WTC11 (cell line): ENCODE results near the gene MSI2. TPM values are rescaled to one million over a fixed set of nuclear protein-coding genes. Genes with fewer than 3 reads are reported as not detected.

Source experiments
- ATAC-seq: fragments of 200-7000 bp; cut with Tn5 transposase; 2 replicates; pipeline ENCODE4 v1.10.0; 2021; ENCODE audit warnings: mild to moderate bottlenecking, moderate library complexity
- CTCF ChIA-PET: fragments of 300-600 bp; sonication (Branson Sonifier 250); formaldehyde crosslinking; loops from one replicate; lab custom pipeline; 2021; ENCODE audit warnings: antibody characterized with exemption; lab: Charles Lee
- POLR2A ChIA-PET: fragments of 350-600 bp; sonication (Branson Sonifier 250); formaldehyde crosslinking; loops from one replicate; lab custom pipeline; 2021; ENCODE audit warnings: antibody characterized with exemption; lab: Charles Lee
- DNase-seq: peaks from one replicate; pipeline ENCODE4 v3.0.0; 2021; ENCODE audit warnings: low spot score
- H3K27ac Mint-ChIP-seq: 2 replicates; pipeline ENCODE4 v1.8.0; 2021; ENCODE audit warnings: mixed read lengths
- H3K27me3 Mint-ChIP-seq: 2 replicates; pipeline ENCODE4 v1.8.0; 2021; ENCODE audit warnings: low read depth, mild to moderate bottlenecking, moderate library complexity, mixed read lengths
- H3K36me3 Mint-ChIP-seq: 2 replicates; pipeline ENCODE4 v1.8.0; 2021; ENCODE audit warnings: mixed read lengths
- H3K4me1 Mint-ChIP-seq: 2 replicates; pipeline ENCODE4 v1.8.0; 2022; ENCODE audit warnings: mixed read lengths
- H3K4me3 Mint-ChIP-seq: 2 replicates; pipeline ENCODE4 v1.8.0; 2021; ENCODE audit warnings: mild to moderate bottlenecking, moderate library complexity, mixed read lengths
- H3K9me3 Mint-ChIP-seq: 2 replicates; pipeline ENCODE4 v1.8.0; 2021; ENCODE audit warnings: mixed read lengths
- CDX4 ChIP-seq: fragments of 250-450 bp; sonication (Bioruptor Pico); IDR thresholded peaks from 2 replicates; pipeline ENCODE4 v1.9.0; 2021; ENCODE audit warnings: moderate library complexity, mild to moderate bottlenecking, inconsistent platforms, borderline replicate concordance
- E2F1 ChIP-seq: sonication (generic); formaldehyde crosslinking; IDR thresholded peaks from 2 replicates; pipeline ENCODE4 v1.8.0; 2022; ENCODE audit warnings: mild to moderate bottlenecking, missing genetic modification reagents
- ELF4 ChIP-seq: sonication (generic); formaldehyde crosslinking; IDR thresholded peaks from 2 replicates; pipeline ENCODE4 v1.8.1; 2022; ENCODE audit warnings: low read depth, mild to moderate bottlenecking, moderate library complexity, missing genetic modification reagents
- FOXJ3 ChIP-seq: sonication (generic); formaldehyde crosslinking; IDR thresholded peaks from 2 replicates; pipeline ENCODE4 v1.9.0; 2021; ENCODE audit warnings: missing genetic modification reagents, mild to moderate bottlenecking, borderline replicate concordance
- GTF2I ChIP-seq: fragments of 250-450 bp; sonication (Bioruptor Pico); conservative IDR thresholded peaks from 2 replicates; pipeline ENCODE4 v1.4.0; 2021; ENCODE audit warnings: mild to moderate bottlenecking
- HMGA2 ChIP-seq: fragments of 250-450 bp; sonication (Bioruptor Pico); IDR thresholded peaks from 2 replicates; pipeline ENCODE4 v1.4.0; 2021; ENCODE audit warnings: mild to moderate bottlenecking, moderate library complexity
- JUN ChIP-seq: sonication (generic); formaldehyde crosslinking; IDR thresholded peaks from 2 replicates; pipeline ENCODE4 v1.8.0; 2023; ENCODE audit warnings: mild to moderate bottlenecking, missing genetic modification reagents
- NFATC4 ChIP-seq: fragments of 250-450 bp; sonication (Bioruptor Pico); IDR thresholded peaks from 2 replicates; pipeline ENCODE4 v1.9.0; 2021; ENCODE audit warnings: mild to moderate bottlenecking
- NFYB ChIP-seq: sonication (generic); formaldehyde crosslinking; conservative IDR thresholded peaks from 2 replicates; pipeline ENCODE4 v1.8.0; 2022; ENCODE audit warnings: low read depth, missing genetic modification reagents
- ZNF219 ChIP-seq: sonication (generic); formaldehyde crosslinking; IDR thresholded peaks from 2 replicates; pipeline ENCODE4 v1.8.0; 2023; ENCODE audit warnings: missing genetic modification reagents, mild to moderate bottlenecking, borderline replicate concordance
- ZNF263 ChIP-seq: sonication (generic); formaldehyde crosslinking; IDR thresholded peaks from 2 replicates; pipeline ENCODE4 v1.8.1; 2022; ENCODE audit warnings: low read depth, mild to moderate bottlenecking, moderate library complexity, missing genetic modification reagents
- ZNF425 ChIP-seq: fragments of 250-450 bp; sonication (Bioruptor Pico); conservative IDR thresholded peaks from 2 replicates; pipeline ENCODE4 v1.9.0; 2021; ENCODE audit warnings: mild to moderate bottlenecking
- total RNA-seq: library from RNA; stranded (reverse); gene quantifications from 3 replicates; pipeline ENCODE4 v1.2.3, GENCODE V29; 2021
- TF ChIP-seq, protein P1 (sequence below): sonication (generic); formaldehyde crosslinking; IDR thresholded peaks from 2 replicates; pipeline ENCODE4 v1.8.0; 2023; ENCODE audit warnings: missing genetic modification reagents
- TF ChIP-seq, protein P2 (sequence below): sonication (generic); formaldehyde crosslinking; conservative IDR thresholded peaks from 2 replicates; pipeline ENCODE4 v1.8.1; 2022; ENCODE audit warnings: mild to moderate bottlenecking, missing genetic modification reagents
- TF ChIP-seq, protein P3 (sequence below): sonication (generic); formaldehyde crosslinking; IDR thresholded peaks from 2 replicates; pipeline ENCODE4 v1.8.1; 2023; ENCODE audit warnings: mild to moderate bottlenecking, moderate library complexity, missing genetic modification reagents
- TF ChIP-seq, protein P4 (sequence below): sonication (generic); formaldehyde crosslinking; IDR thresholded peaks from 2 replicates; pipeline ENCODE4 v1.8.0; 2023; ENCODE audit warnings: missing genetic modification reagents, mild to moderate bottlenecking, borderline replicate concordance

MSI2 gene
- total RNA-seq, 1 experiment from 2014 or later: 82.1 TPM

- TF ChIP-seq, protein P1, sequence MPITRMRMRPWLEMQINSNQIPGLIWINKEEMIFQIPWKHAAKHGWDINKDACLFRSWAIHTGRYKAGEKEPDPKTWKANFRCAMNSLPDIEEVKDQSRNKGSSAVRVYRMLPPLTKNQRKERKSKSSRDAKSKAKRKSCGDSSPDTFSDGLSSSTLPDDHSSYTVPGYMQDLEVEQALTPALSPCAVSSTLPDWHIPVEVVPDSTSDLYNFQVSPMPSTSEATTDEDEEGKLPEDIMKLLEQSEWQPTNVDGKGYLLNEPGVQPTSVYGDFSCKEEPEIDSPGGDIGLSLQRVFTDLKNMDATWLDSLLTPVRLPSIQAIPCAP (CRISPR knock-in tag): no peak
- TF ChIP-seq ZNF219 (CRISPR knock-in tag): no peak
- Mint-ChIP-seq H3K27me3 (peaks cover under 1% of the 10 kb centered on the region), H3K4me3 (no peak overlapping the region), H3K27ac (no peak overlapping the region), H3K9me3 (peaks cover 3% of the 10 kb centered on the region), H3K36me3 (no peaks in the 10 kb centered on the region), H3K4me1 (peaks cover under 1% of the 10 kb centered on the region)
- POLR2A ChIA-PET: no interaction called here
- DNase-seq (no peak), ATAC-seq (no peak)
- CTCF ChIA-PET: no interaction called here
These were observed 444.8 kb downstream of the MSI2 start for GRCh38 chr17:57701124-57701523.

GRCh38 chr17:57703273-57703672, 446.9 kb downstream of the MSI2 start:
- DNase-seq (no peak), ATAC-seq (no peak)
- CTCF ChIA-PET: interaction anchor here (0.8 kb wide), 1 partner anchor 31 kb away, joined by 3 read pairs; no protein-coding TSS in a partner anchor
- Mint-ChIP-seq H3K9me3 (no peaks in the 10 kb centered on the region), H3K36me3 (no peaks in the 10 kb centered on the region), H3K27ac (no peak overlapping the region), H3K27me3 (peaks cover 6% of the 10 kb centered on the region; the same call in 1 of the 2 replicates), H3K4me1 (peaks cover 14% of the 10 kb centered on the region), H3K4me3 (no peak overlapping the region)
- TF ChIP-seq NFYB (CRISPR knock-in tag): no peak
- TF ChIP-seq GTF2I (CRISPR knock-in tag): no peak
- TF ChIP-seq, protein P2, sequence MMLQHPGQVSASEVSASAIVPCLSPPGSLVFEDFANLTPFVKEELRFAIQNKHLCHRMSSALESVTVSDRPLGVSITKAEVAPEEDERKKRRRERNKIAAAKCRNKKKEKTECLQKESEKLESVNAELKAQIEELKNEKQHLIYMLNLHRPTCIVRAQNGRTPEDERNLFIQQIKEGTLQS: no peak
- no peak for TF ChIP-seq JUN
- no peak for TF ChIP-seq CDX4 (CRISPR knock-in tag)
- TF ChIP-seq ELF4 (CRISPR knock-in tag): no peak
- no peak for TF ChIP-seq ZNF263 (CRISPR knock-in tag)
- no peak for TF ChIP-seq NFATC4 (CRISPR knock-in tag)
- TF ChIP-seq, protein P3, sequence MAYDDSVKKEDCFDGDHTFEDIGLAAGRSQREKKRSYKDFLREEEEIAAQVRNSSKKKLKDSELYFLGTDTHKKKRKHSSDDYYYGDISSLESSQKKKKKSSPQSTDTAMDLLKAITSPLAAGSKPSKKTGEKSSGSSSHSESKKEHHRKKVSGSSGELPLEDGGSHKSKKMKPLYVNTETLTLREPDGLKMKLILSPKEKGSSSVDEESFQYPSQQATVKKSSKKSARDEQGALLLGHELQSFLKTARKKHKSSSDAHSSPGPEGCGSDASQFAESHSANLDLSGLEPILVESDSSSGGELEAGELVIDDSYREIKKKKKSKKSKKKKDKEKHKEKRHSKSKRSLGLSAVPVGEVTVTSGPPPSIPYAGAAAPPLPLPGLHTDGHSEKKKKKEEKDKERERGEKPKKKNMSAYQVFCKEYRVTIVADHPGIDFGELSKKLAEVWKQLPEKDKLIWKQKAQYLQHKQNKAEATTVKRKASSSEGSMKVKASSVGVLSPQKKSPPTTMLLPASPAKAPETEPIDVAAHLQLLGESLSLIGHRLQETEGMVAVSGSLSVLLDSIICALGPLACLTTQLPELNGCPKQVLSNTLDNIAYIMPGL: no peak
- TF ChIP-seq HMGA2 (CRISPR knock-in tag): no peak
- TF ChIP-seq FOXJ3 (CRISPR knock-in tag): no peak
- no peak for TF ChIP-seq E2F1 (CRISPR knock-in tag)
- TF ChIP-seq ZNF425 (CRISPR knock-in tag): no peak
- TF ChIP-seq, protein P4, sequence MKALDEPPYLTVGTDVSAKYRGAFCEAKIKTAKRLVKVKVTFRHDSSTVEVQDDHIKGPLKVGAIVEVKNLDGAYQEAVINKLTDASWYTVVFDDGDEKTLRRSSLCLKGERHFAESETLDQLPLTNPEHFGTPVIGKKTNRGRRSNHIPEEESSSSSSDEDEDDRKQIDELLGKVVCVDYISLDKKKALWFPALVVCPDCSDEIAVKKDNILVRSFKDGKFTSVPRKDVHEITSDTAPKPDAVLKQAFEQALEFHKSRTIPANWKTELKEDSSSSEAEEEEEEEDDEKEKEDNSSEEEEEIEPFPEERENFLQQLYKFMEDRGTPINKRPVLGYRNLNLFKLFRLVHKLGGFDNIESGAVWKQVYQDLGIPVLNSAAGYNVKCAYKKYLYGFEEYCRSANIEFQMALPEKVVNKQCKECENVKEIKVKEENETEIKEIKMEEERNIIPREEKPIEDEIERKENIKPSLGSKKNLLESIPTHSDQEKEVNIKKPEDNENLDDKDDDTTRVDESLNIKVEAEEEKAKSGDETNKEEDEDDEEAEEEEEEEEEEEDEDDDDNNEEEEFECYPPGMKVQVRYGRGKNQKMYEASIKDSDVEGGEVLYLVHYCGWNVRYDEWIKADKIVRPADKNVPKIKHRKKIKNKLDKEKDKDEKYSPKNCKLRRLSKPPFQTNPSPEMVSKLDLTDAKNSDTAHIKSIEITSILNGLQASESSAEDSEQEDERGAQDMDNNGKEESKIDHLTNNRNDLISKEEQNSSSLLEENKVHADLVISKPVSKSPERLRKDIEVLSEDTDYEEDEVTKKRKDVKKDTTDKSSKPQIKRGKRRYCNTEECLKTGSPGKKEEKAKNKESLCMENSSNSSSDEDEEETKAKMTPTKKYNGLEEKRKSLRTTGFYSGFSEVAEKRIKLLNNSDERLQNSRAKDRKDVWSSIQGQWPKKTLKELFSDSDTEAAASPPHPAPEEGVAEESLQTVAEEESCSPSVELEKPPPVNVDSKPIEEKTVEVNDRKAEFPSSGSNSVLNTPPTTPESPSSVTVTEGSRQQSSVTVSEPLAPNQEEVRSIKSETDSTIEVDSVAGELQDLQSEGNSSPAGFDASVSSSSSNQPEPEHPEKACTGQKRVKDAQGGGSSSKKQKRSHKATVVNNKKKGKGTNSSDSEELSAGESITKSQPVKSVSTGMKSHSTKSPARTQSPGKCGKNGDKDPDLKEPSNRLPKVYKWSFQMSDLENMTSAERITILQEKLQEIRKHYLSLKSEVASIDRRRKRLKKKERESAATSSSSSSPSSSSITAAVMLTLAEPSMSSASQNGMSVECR (CRISPR knock-in tag): no peak
- POLR2A ChIA-PET: no interaction called here
